Glutamatergic neuron (in vitro differentiated cells): Measurements from ENCODE around the gene ARHGEF6. TPM values are rescaled to one million over a fixed set of nuclear protein-coding genes. Genes with fewer than 3 reads are reported as not detected.

Source experiments
- DNase-seq: peaks from one replicate; pipeline ENCODE4 v3.0.0; 2022
- H3K27ac Mint-ChIP-seq: one replicate; pipeline ENCODE4 v1.8.0; 2020; ENCODE audit warnings: mild to moderate bottlenecking, mixed read lengths, inconsistent platforms; ENCODE audit not compliant: unreplicated experiment
- H3K27me3 Mint-ChIP-seq: one replicate; pipeline ENCODE4 v1.8.0; 2020; ENCODE audit warnings: mild to moderate bottlenecking, moderate library complexity, mixed read lengths, inconsistent platforms; ENCODE audit not compliant: unreplicated experiment
- H3K36me3 Mint-ChIP-seq: one replicate; pipeline ENCODE4 v1.8.0; 2020; ENCODE audit warnings: mild to moderate bottlenecking, mixed read lengths, inconsistent platforms; ENCODE audit not compliant: unreplicated experiment
- H3K4me1 Mint-ChIP-seq: one replicate; pipeline ENCODE4 v1.8.0; 2020; ENCODE audit warnings: mild to moderate bottlenecking, low read depth, mixed read lengths, inconsistent platforms; ENCODE audit not compliant: unreplicated experiment
- H3K4me3 Mint-ChIP-seq: one replicate; pipeline ENCODE4 v1.8.0; 2020; ENCODE audit warnings: mild to moderate bottlenecking, mixed read lengths, inconsistent platforms; ENCODE audit not compliant: unreplicated experiment
- H3K9me3 Mint-ChIP-seq: one replicate; pipeline ENCODE4 v1.8.0; 2020; ENCODE audit warnings: mild to moderate bottlenecking, moderate library complexity, mixed read lengths, inconsistent platforms; ENCODE audit not compliant: unreplicated experiment
- total RNA-seq: library from RNA; stranded (reverse); fragmentation: NEBNext Ultra II Directional; extraction: Animal tissue kit (Norgen Biotek cat#: 25700); gene quantifications from one replicate; pipeline ENCODE4 v1.2.1, GENCODE V29; 2021; ENCODE audit not compliant: unreplicated experiment
- TF ChIP-seq, protein P1 (sequence below): fragments of 200-600 bp; sonication (generic); IDR thresholded peaks from one replicate; pipeline ENCODE4 v1.5.0; 2021; ENCODE audit not compliant: partially characterized antibody, unreplicated experiment

The ARHGEF6 gene
- total RNA-seq, 1 donor from 2014 or later: 59.5 TPM

DNA sequence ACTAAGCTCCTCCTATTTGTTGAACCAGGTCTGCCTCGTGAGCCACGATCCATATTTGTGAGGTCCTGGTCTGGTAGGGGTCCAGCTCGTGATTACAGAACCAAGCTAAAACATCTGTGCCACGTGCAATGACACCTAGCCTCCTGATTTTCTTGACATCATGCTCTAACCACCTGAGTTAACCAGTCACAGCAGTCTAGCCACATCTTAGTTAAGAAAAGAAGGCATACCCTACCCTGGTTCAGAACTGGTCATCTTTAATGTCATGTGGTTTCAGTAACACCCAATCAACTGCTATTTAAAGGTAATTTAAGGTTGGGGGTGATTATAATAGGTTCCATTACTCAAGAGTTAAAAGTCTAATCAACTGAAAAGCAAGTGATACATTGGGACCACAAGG, 28.4 kb downstream of the ARHGEF6 start:
- TF ChIP-seq, protein P1, sequence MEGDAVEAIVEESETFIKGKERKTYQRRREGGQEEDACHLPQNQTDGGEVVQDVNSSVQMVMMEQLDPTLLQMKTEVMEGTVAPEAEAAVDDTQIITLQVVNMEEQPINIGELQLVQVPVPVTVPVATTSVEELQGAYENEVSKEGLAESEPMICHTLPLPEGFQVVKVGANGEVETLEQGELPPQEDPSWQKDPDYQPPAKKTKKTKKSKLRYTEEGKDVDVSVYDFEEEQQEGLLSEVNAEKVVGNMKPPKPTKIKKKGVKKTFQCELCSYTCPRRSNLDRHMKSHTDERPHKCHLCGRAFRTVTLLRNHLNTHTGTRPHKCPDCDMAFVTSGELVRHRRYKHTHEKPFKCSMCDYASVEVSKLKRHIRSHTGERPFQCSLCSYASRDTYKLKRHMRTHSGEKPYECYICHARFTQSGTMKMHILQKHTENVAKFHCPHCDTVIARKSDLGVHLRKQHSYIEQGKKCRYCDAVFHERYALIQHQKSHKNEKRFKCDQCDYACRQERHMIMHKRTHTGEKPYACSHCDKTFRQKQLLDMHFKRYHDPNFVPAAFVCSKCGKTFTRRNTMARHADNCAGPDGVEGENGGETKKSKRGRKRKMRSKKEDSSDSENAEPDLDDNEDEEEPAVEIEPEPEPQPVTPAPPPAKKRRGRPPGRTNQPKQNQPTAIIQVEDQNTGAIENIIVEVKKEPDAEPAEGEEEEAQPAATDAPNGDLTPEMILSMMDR: no peak
- DNase-seq: no peak
- H3K27me3 Mint-ChIP-seq: no peaks in the 10 kb centered on the region
- no peaks in the 10 kb centered on the region for H3K9me3 Mint-ChIP-seq
- H3K4me1 Mint-ChIP-seq: peaks cover 13% of the 10 kb centered on the region
- no peak overlapping the region for H3K4me3 Mint-ChIP-seq
- H3K27ac Mint-ChIP-seq: no peak overlapping the region
- no peaks in the 10 kb centered on the region for H3K36me3 Mint-ChIP-seq

DNA sequence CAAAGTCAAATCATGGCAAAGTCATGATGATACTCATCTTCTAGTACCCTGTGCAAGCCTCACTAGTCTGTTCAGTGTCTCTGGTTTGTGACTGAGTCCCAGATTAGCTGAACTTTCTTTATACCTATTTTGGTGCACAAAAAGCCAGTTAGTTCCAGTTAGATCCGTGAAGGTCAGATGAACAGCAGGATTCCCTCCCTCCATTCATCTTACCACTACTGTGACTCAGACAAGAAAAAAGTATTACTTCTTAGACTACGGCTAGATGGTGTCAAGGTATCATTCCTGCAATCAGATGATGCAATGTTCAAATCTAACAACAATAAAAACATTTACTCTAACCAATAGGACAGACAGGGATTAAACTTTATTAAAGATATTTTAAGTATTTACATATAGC, 30.4 kb downstream of the ARHGEF6 start:
- H3K27me3 Mint-ChIP-seq: no peaks in the 10 kb centered on the region
- no peaks in the 10 kb centered on the region for H3K36me3 Mint-ChIP-seq
- no peak overlapping the region for H3K4me3 Mint-ChIP-seq
- no peak for DNase-seq
- TF ChIP-seq, protein P1: no peak
- H3K27ac Mint-ChIP-seq: no peak overlapping the region
- peaks cover 17% of the 10 kb centered on the region for H3K4me1 Mint-ChIP-seq
- H3K9me3 Mint-ChIP-seq: no peaks in the 10 kb centered on the region

DNA sequence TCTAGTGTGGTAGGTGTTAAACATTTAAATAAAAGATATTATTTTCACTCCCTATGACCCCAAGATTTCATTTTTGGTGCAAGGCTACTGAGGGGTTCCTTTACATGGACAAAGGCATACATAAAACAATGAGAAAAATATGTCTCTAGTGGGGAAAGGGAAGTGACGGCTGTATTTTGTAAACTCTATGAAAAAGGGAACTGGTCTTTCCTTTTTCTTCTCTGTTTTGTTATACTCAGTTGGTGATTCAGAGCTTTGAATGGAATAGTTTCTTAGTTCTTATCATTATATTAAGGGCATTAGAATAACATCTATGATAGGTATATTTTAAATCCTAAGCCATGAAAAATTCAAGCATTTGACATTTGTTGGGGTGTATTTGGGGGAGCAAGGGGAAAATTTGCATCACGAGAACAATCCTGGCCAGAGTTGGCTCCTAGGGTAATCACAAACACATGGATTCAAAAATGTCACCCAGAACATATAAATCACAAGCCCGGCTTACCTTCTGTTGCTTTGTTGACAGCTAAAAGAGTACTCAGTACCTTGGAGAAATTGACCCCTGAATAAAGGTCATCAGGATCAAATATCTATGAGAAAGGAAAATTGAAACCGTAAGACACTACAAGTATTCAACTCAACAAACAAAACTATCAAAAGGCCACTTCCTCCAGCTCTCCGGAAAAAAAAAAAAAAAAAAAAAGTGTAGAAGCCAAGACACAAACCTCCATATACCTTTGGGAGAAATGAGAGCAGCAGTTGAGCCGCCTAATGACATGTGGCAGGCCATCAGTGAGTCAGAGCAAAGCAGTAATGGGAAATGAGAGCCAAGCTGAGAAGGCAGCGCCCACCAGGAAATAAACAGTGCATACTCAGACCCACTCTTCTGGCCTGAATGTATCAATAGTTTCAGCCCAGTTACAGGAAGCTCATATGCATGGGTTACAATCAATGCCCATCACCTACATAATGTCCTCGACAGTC, 33.4 kb downstream of the ARHGEF6 start:
- DNase-seq: no peak
- Mint-ChIP-seq H3K9me3 (no peaks in the 10 kb centered on the region), H3K36me3 (no peaks in the 10 kb centered on the region), H3K4me3 (peak overlapping the region; percentile 21), H3K27ac (peak overlapping the region; percentile 85), H3K27me3 (peaks cover 2% of the 10 kb centered on the region), H3K4me1 (peaks cover 19% of the 10 kb centered on the region)
- TF ChIP-seq, protein P1: no peak

DNA sequence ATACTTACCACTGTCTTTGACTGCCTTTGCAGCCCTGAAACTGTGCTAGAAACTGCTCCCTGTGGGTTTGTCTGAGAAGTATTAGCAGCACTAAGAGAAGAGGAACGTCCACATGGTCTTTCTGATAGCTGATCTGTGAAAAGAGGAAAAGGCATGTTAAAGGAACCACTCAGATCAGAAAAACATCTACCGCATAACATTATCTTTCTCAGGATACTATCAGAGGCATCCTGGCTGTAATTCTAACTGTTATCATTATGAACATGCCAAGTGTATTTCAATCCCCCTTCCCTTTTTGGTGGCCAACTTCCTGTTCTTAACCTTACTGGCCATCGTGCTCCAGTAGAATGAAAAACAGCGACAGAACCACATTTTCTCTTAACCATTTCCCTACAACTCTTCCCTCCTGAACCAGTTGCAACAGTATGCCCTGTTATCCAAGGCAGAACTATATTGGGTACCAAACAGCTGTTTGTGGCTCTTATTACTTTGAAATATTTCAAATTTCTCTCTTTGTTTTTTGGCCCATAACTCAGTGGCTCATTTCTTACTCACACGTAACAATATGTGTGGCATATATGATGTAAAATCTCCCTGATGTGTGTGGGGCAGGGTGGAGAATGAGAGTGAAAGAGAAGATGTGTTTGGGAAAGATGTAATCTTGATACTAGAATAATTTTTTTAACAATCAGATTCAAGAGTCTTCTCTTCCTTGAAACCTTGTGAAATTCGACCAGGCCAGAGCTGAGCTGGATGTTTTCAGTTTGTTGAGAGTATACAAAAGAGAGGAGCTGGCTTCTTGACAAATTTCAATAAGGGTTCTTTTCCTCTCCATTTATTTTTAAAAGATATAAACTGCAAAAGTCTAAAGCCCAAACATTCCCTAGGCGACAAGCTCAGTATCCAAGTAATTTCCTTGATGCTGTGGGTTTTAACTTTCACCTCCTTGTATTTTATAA, 35.2 kb downstream of the ARHGEF6 start:
- H3K4me3 Mint-ChIP-seq: peak overlapping the region; percentile 15
- peaks cover 19% of the 10 kb centered on the region for H3K4me1 Mint-ChIP-seq
- no peaks in the 10 kb centered on the region for H3K36me3 Mint-ChIP-seq
- H3K27me3 Mint-ChIP-seq: peaks cover 2% of the 10 kb centered on the region
- H3K9me3 Mint-ChIP-seq: no peaks in the 10 kb centered on the region
- TF ChIP-seq, protein P1: no peak
- H3K27ac Mint-ChIP-seq: peak overlapping the region; percentile 48
- DNase-seq: no peak
